Inflammatory macrophage treated with lipopolysaccharide for 1 hour (primary cell): Measurements from ENCODE around the gene UNC80.

Experiments used
- DNase-seq, 2 donors: peaks; one replicate each; pipeline ENCODE4 v3.0.0-alpha.2; 2020 to 2022

UNC80 gene

GRCh38 chr2:209817844-209818271 is 46.2 kb downstream of the UNC80 start:
- no peak for DNase-seq

- DNase-seq: no peak
Measured at GRCh38 chr2:209818939-209819338, 47.3 kb downstream of the UNC80 start.

- DNase-seq: peak; percentile 8 to 23
Measured at GRCh38 chr2:209821806-209822205, 50.2 kb downstream of the UNC80 start.

- no peak for DNase-seq
Measured at GRCh38 chr2:209823484-209823883, 51.9 kb downstream of the UNC80 start.

- no peak for DNase-seq
Measured at GRCh38 chr2:209824391-209824790, 52.8 kb downstream of the UNC80 start.

- DNase-seq: no peak
Measured at GRCh38 chr2:209830722-209831465, 59.3 kb downstream of the UNC80 start.

GRCh38 chr2:209834767-209835166 is 63.1 kb downstream of the UNC80 start:
- DNase-seq: no peak

- DNase-seq: no peak
Measured at GRCh38 chr2:209840434-209840833, 68.8 kb downstream of the UNC80 start.

- DNase-seq: no peak
Measured at GRCh38 chr2:209845666-209846065, 74.0 kb downstream of the UNC80 start.

GRCh38 chr2:209864716-209865295 is 93.2 kb downstream of the UNC80 start:
- DNase-seq: no peak

GRCh38 chr2:209868271-209868994 is 96.8 kb downstream of the UNC80 start:
- no peak for DNase-seq

GRCh38 chr2:209870067-209870466 is 98.4 kb downstream of the UNC80 start:
- DNase-seq: no peak

GRCh38 chr2:209872675-209873074 is 101.0 kb downstream of the UNC80 start:
- no peak for DNase-seq

GRCh38 chr2:209875270-209875669 is 103.6 kb downstream of the UNC80 start:
- DNase-seq: no peak

GRCh38 chr2:209876211-209876610 is 104.6 kb downstream of the UNC80 start:
- no peak for DNase-seq

- DNase-seq: no peak
Measured at GRCh38 chr2:209878701-209879100, 107.1 kb downstream of the UNC80 start.

- DNase-seq: no peak
Measured at GRCh38 chr2:209900638-209901037, 129.0 kb downstream of the UNC80 start.

- no peak for DNase-seq
Measured at GRCh38 chr2:209901172-209901571, 129.5 kb downstream of the UNC80 start.

GRCh38 chr2:209905691-209906090 is 134.1 kb downstream of the UNC80 start:
- no peak for DNase-seq

GRCh38 chr2:209907746-209908145 is 136.1 kb downstream of the UNC80 start:
- no peak for DNase-seq

GRCh38 chr2:209908511-209908910 is 136.9 kb downstream of the UNC80 start:
- DNase-seq: no peak

- no peak for DNase-seq
Measured at GRCh38 chr2:209911486-209911885, 139.9 kb downstream of the UNC80 start.

GRCh38 chr2:209913786-209914345 is 142.2 kb downstream of the UNC80 start:
- DNase-seq: no peak
